Left hindlimb (tissue), 1 donor: ENCODE results near the gene SLC22A5.
A peak's percentile ranks its signal among the peaks of the same experiment; 100 is the strongest.

Experiments
- DNase-seq: peaks from one replicate; pipeline ENCODE4 v3.0.0-alpha.2; 2018

The SLC22A5 gene

DNA sequence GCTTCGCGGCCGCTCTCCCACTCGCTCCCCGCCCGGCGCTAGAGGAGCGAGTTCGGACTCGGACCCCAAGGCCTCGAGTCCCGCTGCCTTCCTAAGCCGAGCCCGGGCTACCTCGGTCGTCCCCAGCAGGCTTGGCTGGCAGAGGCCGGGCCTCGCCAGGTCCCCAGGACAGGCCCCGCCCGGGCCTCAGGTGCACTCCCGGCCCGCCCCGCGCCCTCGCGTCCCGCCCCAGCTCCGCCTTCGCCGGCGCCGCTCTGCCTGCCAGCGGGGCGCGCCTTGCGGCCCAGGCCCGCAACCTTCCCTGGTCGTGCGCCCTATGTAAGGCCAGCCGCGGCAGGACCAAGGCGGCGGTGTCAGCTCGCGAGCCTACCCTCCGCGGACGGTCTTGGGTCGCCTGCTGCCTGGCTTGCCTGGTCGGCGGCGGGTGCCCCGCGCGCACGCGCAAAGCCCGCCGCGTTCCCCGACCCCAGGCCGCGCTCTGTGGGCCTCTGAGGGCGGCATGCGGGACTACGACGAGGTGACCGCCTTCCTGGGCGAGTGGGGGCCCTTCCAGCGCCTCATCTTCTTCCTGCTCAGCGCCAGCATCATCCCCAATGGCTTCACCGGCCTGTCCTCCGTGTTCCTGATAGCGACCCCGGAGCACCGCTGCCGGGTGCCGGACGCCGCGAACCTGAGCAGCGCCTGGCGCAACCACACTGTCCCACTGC lies at the start of gene SLC22A5:
TSS of gene SLC22A5 (plus strand) at position 237 of the 707 bp plus-strand sequence. CDS start at position 500, 263 bp downstream.
- DNase-seq = peak; percentile 73

DNA sequence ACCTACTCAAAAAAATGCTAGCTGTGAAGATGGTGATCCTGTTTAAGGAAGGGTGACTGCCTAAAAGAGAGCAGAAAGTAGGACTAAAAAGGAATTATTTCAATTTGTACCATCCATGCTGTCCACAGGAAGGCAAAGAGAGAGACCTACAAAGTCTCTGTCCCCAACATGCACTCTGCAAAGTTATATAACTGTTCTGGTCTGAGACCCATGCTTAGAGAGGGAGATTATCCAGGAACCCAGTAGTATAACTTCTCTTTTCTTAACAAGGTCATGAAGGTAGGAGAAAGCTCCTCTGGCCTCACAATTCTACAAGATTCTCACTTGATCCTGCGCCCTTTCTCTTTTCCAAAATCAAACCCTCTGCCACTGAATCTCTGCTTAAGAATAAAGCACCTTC lies 49.5 kb upstream of the SLC22A5 start:
- DNase-seq = no peak

DNA sequence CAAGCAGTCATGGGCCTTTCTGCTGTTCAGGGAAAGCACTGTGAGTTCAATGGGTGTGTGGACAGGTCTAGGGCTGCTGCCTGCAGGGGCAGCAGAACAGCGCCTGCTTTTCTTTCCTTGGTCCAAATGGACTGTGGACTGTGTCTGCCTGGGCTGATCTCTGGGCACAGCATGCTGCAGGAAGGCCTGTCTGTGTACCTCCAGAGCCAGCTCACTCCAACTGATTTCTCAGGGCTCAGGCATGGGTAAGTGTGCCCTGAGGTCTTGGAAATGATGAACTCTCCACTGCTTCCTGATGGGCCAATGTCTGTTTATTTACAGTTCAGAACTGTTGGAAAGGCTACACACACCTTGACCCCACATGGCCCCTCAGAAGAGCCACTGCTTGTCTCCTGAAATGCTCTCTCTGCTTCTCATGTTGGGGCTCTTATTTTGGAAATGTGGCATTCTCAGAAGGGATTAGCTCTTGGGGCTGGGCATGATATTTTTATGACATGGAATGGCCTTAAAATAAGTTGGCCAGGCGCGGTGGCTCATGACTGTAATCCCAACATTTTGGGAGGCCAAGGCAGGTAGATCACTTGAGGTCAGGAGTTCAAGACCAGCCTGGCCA lies 48.3 kb upstream of the SLC22A5 start:
- no peak for DNase-seq

- no peak for DNase-seq
These were observed 47.2 kb upstream of the SLC22A5 start for GRCh38 chr5:132322266-132322665.

- DNase-seq = no peak
These were observed 46.3 kb upstream of the SLC22A5 start for GRCh38 chr5:132323202-132323601.

DNA sequence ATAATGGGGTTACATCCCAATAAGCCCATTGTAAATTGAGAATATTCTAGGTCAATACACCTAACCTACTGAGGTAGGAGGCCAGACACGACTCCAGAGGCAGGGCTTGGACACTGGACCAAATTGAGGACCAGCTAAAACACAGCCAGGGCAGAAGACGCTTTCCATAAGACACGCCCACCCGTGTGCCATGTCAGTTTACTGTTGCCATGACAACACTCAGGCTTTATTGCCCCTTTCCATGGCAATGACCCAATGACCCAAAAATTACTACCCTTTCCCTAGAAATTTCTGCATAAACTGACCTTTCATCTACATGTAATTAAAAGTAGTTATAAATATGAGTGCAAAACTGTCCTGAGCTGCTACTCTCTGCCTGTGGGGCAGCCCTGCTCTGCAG lies 43.8 kb upstream of the SLC22A5 start:
- DNase-seq = no peak

- DNase-seq = no peak
These were observed 42.1 kb upstream of the SLC22A5 start for GRCh38 chr5:132327252-132327955.

GRCh38 chr5:132334812-132335211 lies 34.7 kb upstream of the SLC22A5 start:
- no peak for DNase-seq

- no peak for DNase-seq
These were observed 34.1 kb upstream of the SLC22A5 start for GRCh38 chr5:132335402-132335801.

- DNase-seq = no peak
These were observed 30.0 kb upstream of the SLC22A5 start for GRCh38 chr5:132339502-132339901.

GRCh38 chr5:132342291-132343180 lies 27.0 kb upstream of the SLC22A5 start:
- DNase-seq = no peak

- no peak for DNase-seq
These were observed 24.6 kb upstream of the SLC22A5 start for GRCh38 chr5:132344775-132345514.

DNA sequence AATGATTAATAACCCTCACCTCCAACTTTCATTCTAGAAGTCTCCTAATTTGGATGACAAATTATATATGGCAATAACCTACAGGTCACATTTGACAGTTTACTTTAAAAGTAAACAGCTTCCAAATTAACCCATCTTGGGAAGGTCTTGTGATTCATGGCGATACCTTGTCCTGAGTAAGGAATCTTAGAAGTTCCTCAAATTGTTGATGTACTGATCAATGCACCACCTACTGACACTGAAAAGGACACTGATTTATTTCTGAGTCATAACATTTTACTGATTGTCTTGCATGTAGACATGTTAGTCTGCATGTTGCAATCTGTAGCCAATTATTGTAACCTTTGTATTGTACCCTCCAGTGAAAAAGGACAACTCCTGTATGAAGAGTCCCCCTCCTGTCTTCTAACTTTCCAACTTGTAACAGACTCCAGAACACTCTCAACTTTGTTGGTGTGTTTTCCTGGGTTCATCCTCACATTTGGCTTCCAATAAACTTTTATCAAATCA lies 16.0 kb upstream of the SLC22A5 start:
- DNase-seq = no peak

GRCh38 chr5:132354381-132355139 lies 14.9 kb upstream of the SLC22A5 start:
- no peak for DNase-seq

GRCh38 chr5:132355140-132355765 lies 14.3 kb upstream of the SLC22A5 start:
- DNase-seq = no peak

- no peak for DNase-seq
These were observed 10.7 kb upstream of the SLC22A5 start for GRCh38 chr5:132358775-132359174.

DNA sequence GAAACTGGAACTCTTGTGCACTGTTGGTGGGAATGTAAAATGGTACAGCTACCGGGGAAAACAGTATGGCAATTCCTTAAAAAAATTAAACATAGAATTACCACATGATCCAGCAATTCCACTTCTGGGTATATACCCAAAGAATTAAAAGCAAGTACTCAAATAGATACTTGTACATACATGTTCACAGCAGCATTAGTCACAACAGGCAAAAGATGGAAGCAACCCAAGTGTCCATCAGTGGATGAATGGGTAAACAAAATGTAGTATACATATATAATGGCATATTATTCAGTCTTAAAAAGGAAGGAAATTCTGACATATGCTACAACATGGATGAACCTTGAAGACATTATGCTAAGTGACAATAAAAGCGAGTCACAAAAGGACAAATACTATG lies 7.4 kb upstream of the SLC22A5 start:
- no peak for DNase-seq

DNA sequence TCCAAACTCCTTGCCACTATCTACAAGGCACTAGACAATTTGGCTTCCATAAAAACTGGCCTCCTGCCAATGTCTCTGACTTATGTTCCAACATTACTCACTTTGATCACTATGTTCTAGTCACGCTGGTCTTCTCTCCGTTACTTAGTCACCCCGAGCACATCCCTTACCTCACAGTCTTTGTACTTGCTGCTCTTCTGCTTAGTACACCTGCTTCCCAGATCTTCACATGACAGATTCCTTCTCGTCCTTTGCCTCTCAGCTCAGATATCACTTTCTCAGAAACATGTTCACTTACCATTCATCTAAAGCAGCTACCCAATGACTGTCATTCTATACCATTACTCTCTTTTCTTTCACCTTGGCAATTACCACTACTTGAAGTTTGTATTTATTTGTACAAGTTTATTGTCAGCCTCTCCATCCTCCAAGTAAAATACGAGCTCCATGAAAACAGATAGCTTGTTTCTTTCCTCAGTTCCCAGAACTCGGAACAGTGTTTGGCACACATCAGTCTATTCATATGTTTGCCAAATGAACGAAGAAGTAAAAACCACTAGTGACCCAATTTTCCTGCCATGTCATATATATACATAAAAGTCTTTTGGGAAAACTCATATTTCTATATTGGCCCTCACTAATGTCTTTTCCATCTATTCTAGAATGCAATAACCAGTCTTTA lies 5.9 kb upstream of the SLC22A5 start:
- no peak for DNase-seq

DNA sequence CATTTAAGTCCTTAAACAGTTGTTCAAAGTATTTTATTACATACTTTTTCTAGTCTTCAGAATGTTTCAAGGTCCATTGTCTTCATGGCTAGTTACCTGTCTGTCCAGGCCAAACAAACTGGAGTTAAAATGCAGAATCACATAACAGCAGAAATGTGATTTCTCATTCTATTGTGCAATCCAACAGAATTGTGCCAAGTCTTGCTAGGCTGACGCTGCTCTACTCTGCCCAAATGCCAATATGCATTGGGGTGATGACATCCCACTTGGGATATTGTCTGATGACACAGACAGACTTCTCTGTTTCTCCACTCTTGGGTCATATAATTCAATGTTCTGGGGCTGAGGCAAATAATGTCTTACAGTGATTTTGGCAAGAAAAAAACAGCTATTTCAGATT lies 5.2 kb upstream of the SLC22A5 start:
- DNase-seq = no peak

DNA sequence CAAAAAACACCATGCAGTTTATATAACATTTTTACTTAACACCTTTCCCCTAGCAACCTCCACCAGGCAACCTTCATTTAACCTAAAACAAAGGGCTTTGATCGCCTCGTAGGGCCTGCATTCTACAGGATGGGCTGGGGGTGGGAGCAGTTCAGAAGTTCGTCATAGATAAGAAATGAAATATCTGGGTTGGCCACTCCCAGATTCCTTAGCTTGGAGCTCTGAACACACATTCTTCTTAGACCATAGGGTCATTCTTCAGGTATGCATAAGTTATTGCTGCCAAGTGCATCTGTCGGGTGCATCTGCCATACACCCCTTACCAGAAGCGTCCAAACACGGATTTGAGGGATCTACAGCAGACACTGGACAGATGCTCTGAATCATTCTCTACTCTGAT lies 4.3 kb upstream of the SLC22A5 start:
- no peak for DNase-seq
